Smooth muscle cell (in vitro differentiated cells): ENCODE results near the gene MS4A8. TPM values are rescaled to one million over a fixed set of nuclear protein-coding genes. Genes with fewer than 3 reads are reported as not detected.
"Not testable (repeated sequence)": the region's sequence is repeated elsewhere in the genome, so short reads cannot be mapped to it uniquely, and the experiment has no call there.

Experiments used
- DNase-seq: peaks from one replicate; lab custom pipeline; 2025; ENCODE audit not compliant: unreplicated experiment; lab: John Stamatoyannopoulos, UW
- H2AFZ ChIP-seq: fragments of 200-600 bp; sonication (generic); 2 replicates; pipeline ENCODE4 v1.6.0; 2016; ENCODE audit warnings: antibody characterized with exemption, low read depth, mild to moderate bottlenecking
- H3F3A ChIP-seq: fragments of 200-600 bp; sonication (generic); 2 replicates; pipeline ENCODE4 v1.6.0; 2017; ENCODE audit warnings: antibody characterized with exemption, low read depth
- H3K27ac ChIP-seq: fragments of 200-600 bp; sonication (generic); 2 replicates; pipeline ENCODE4 v1.5.1; 2016; ENCODE audit warnings: low read depth, mild to moderate bottlenecking
- H3K27me3 ChIP-seq: fragments of 200-600 bp; sonication (generic); 2 replicates; pipeline ENCODE4 v1.6.1; 2016; ENCODE audit warnings: low read depth, mild to moderate bottlenecking
- H3K36me3 ChIP-seq: fragments of 200-600 bp; sonication (generic); 2 replicates; pipeline ENCODE4 v1.5.1; 2016; ENCODE audit warnings: low read depth
- H3K4me1 ChIP-seq: fragments of 200-600 bp; sonication (generic); 2 replicates; pipeline ENCODE4 v1.5.1; 2016; ENCODE audit warnings: low read depth
- H3K4me2 ChIP-seq: fragments of 200-600 bp; sonication (generic); 2 replicates; pipeline ENCODE4 v1.6.0; 2016; ENCODE audit warnings: mild to moderate bottlenecking
- H3K4me3 ChIP-seq: fragments of 200-600 bp; sonication (generic); 2 replicates; pipeline ENCODE4 v1.5.1; 2016; ENCODE audit warnings: mild to moderate bottlenecking
- H3K79me2 ChIP-seq: fragments of 200-600 bp; sonication (generic); 2 replicates; pipeline ENCODE4 v1.6.0; 2016; ENCODE audit warnings: low read depth, mild to moderate bottlenecking
- H3K9ac ChIP-seq: fragments of 200-600 bp; sonication (generic); 2 replicates; pipeline ENCODE4 v1.6.0; 2016; ENCODE audit warnings: low read depth
- H3K9me3 ChIP-seq: fragments of 200-600 bp; sonication (generic); replicated peaks from 2 replicates; pipeline ENCODE4 v1.5.1; 2016; ENCODE audit warnings: low read depth
- H4K20me1 ChIP-seq: fragments of 200-600 bp; sonication (generic); 2 replicates; pipeline ENCODE4 v1.6.0; 2016; ENCODE audit warnings: low read depth
- WGBS: methylation state at CpG from one replicate; pipeline ENCODE4 v1.1.7; 2016; ENCODE audit warnings: low lambda C conversion rate; 5-methylcytosine and 5-hydroxymethylcytosine counted together
- polyA plus RNA-seq: library from polyadenylated mRNA; unstranded; fragments of >200 nt; fragmentation: Nextera tagmentation; extraction: Ambion mirVana; gene quantifications from 2 replicates; pipeline ENCODE4 v1.2.1, GENCODE V29; 2016
- total RNA-seq: library from RNA; depleted of rRNA; stranded (reverse); fragments of >200 nt; gene quantifications from 2 replicates; pipeline ENCODE4 v1.2.3, GENCODE V29; 2014
- TF ChIP-seq, protein P1 (sequence below): fragments of 200-600 bp; sonication (generic); IDR thresholded peaks from 2 replicates; pipeline ENCODE4 v1.5.1; 2017; ENCODE audit warnings: borderline replicate concordance, mild to moderate bottlenecking, antibody characterized with exemption; ENCODE audit not compliant: insufficient read depth, poor library complexity, severe bottlenecking

The MS4A8 gene
- total and polyA plus RNA-seq, 2 experiments from 2014 or later, result not detected

DNA sequence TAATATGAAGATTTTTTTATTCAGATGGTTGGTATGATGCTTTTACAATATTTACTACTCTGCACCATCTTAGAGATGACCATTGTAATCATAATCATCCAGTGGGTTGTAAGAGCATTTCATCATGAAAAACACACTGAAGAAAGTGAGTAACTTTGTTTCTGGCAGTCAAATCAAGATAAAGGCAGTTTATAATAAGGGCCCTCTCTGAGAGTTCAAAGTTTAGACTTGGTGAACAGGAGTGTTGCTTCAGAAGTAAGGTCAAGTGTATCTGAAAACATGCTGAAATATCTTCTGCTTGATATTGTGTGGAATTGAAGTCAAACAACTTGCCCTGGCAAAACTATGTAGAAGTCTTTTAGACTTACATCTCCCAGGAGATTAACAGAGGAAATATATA, 19.5 kb upstream of the MS4A8 start:
- Histone ChIP-seq H3F3A (no peaks in the 10 kb centered on the region), H3K79me2 (no peaks in the 10 kb centered on the region), H3K9ac (no peak overlapping the region), H2AFZ (no peak overlapping the region), H3K27ac (no peak overlapping the region), H3K4me2 (no peak overlapping the region), H3K36me3 (no peaks in the 10 kb centered on the region), H4K20me1 (no peaks in the 10 kb centered on the region), H3K4me1 (no peaks in the 10 kb centered on the region), H3K27me3 (no peaks in the 10 kb centered on the region), H3K9me3 (no peaks in the 10 kb centered on the region), H3K4me3 (no peak overlapping the region)
- TF ChIP-seq, protein P1, sequence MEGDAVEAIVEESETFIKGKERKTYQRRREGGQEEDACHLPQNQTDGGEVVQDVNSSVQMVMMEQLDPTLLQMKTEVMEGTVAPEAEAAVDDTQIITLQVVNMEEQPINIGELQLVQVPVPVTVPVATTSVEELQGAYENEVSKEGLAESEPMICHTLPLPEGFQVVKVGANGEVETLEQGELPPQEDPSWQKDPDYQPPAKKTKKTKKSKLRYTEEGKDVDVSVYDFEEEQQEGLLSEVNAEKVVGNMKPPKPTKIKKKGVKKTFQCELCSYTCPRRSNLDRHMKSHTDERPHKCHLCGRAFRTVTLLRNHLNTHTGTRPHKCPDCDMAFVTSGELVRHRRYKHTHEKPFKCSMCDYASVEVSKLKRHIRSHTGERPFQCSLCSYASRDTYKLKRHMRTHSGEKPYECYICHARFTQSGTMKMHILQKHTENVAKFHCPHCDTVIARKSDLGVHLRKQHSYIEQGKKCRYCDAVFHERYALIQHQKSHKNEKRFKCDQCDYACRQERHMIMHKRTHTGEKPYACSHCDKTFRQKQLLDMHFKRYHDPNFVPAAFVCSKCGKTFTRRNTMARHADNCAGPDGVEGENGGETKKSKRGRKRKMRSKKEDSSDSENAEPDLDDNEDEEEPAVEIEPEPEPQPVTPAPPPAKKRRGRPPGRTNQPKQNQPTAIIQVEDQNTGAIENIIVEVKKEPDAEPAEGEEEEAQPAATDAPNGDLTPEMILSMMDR, result no peak
- DNase-seq, result no peak

DNA sequence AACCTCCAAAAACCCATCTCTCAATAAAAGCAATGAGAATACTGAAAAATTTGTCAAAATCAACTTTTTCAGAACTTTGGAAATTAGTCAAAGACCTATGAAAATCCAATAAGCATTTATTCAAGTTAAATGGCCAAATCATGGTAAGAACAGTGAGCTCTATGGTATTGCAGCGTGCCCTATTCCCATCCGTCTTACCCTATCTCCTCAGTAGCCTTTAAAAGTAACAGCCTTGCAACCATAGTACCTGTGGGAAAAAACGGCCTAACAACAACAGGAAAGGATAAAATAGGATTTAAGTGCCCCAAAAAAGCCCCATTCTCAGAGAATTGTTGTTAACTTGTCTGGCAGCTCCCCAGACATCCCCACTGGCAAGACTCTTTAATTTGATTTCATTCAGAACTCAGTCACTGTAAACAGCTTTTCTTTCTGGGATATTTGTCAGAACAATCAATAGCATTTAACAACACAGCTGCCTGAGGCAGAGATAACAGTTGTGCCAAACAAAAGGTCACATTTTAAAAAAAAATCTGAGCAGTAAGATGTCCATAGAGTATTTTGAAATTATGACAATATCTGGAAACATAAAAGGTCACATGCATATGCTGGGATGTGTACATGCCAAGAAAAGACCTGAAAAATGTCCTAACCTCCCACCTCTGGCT, 18.8 kb upstream of the MS4A8 start:
- H3K27ac ChIP-seq, result no peak overlapping the region
- H3K4me3 ChIP-seq, result no peak overlapping the region
- no peak overlapping the region for H2AFZ ChIP-seq
- TF ChIP-seq, protein P1, result no peak
- H3K9me3 ChIP-seq, result no peaks in the 10 kb centered on the region
- no peak overlapping the region for H3K4me2 ChIP-seq
- 60% methylated on average over 3 of the region's 3 CpGs for WGBS
- no peaks in the 10 kb centered on the region for H4K20me1 ChIP-seq
- H3K4me1 ChIP-seq, result no peaks in the 10 kb centered on the region
- no peaks in the 10 kb centered on the region for H3K36me3 ChIP-seq
- no peaks in the 10 kb centered on the region for H3K27me3 ChIP-seq
- H3K79me2 ChIP-seq, result no peaks in the 10 kb centered on the region
- no peak overlapping the region for H3K9ac ChIP-seq
- no peaks in the 10 kb centered on the region for H3F3A ChIP-seq
- no peak for DNase-seq

DNA sequence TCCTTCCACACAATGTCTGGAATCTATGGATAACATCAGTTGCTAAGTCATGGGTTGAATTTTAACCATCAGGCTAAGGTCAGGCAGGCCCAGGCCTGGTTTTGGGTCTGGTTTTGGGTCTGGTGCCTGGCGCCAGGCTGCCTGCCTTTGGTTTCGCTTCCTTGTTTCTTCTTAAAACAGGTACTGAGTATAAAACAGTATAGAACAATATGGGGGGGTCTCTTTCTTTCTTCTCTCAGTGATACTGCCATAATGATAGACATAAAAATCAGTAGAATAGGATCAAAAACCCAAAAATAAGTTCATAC, 14.9 kb upstream of the MS4A8 start:
- H3K9me3 ChIP-seq, H3K4me2 ChIP-seq, H3K27ac ChIP-seq, DNase-seq, H4K20me1 ChIP-seq, H3F3A ChIP-seq, H3K36me3 ChIP-seq, H3K4me3 ChIP-seq, H3K27me3 ChIP-seq, H2AFZ ChIP-seq, H3K79me2 ChIP-seq, H3K9ac ChIP-seq, H3K4me1 ChIP-seq: not testable (repeated sequence)
- 78% methylated on average over 2 of the region's 2 CpGs for WGBS

DNA sequence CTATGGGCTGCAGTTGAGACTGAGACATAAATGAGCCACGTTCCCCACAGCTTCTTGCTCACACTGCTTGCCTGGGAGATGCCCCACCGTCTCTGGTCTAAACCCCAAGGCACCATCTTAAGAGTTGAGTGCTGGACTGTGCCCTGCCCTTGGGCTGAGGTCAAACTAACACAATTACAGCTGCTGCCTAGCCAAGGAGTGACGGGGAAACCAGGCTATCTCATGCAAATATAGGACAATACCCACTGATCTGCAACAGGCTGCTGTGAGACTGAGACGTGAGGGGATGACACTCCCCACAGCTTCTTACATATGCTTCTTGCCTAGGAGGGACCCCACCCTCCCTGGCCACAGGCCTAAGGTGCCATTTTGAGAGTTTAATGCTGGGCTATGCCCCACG, 7.8 kb upstream of the MS4A8 start:
- no peak overlapping the region for H2AFZ ChIP-seq
- no peaks in the 10 kb centered on the region for H3K36me3 ChIP-seq
- no peak for DNase-seq
- no peak overlapping the region for H3K4me3 ChIP-seq
- no peak overlapping the region for H3K9ac ChIP-seq
- no peaks in the 10 kb centered on the region for H4K20me1 ChIP-seq
- no peaks in the 10 kb centered on the region for H3K4me1 ChIP-seq
- H3K9me3 ChIP-seq, result no peaks in the 10 kb centered on the region
- no peaks in the 10 kb centered on the region for H3K79me2 ChIP-seq
- WGBS, result 78% methylated on average over 5 of the region's 5 CpGs
- TF ChIP-seq, protein P1, result no peak
- no peaks in the 10 kb centered on the region for H3K27me3 ChIP-seq
- H3K27ac ChIP-seq, result no peak overlapping the region
- H3F3A ChIP-seq, result no peaks in the 10 kb centered on the region
- no peak overlapping the region for H3K4me2 ChIP-seq
